HG02970 (cell line): ENCODE data around the gene CDH4.

ENCODE experiments used
- ATAC-seq: cut with Tn5 transposase; IDR thresholded peaks from one replicate; pipeline ENCODE4 v1.9.1; 2021; ENCODE audit warnings: mild to moderate bottlenecking, moderate library complexity, moderate number of reproducible peaks; ENCODE audit not compliant: unreplicated experiment, low FRiP score

Gene CDH4

DNA sequence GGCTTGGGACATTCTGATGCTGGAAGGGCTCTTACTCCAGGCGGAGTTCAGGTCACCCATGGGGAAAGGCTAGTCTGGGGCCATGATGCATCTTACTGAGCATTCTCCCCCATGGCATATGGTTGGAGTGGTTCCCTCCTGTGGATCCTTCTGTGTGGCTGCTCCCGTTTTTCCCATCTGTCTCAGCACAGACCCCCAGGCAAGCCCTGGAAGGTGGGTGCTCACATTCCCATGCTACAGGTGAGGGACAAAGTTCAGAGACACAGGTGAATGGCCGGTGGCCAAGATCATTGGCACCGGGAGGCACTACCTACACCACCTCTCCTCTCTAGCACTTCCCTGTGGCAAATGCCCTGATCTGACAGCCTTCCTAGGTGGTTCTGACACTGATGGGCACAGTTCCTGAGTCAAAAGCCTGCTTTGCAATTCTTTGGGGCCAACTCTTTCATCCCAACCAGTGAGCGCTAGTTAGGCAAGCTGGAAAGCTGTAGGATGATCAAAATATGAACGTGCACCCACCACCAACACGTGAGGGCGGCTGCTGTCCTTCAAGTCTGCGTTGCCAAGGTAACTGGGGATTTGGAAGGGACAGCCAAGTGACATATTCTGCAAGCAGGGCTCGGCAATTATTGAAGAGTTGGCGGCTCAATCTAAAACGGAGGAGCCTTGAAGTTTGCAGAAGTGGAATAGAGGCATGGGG is 124.6 kb downstream of the CDH4 start:
- no peak for ATAC-seq

DNA sequence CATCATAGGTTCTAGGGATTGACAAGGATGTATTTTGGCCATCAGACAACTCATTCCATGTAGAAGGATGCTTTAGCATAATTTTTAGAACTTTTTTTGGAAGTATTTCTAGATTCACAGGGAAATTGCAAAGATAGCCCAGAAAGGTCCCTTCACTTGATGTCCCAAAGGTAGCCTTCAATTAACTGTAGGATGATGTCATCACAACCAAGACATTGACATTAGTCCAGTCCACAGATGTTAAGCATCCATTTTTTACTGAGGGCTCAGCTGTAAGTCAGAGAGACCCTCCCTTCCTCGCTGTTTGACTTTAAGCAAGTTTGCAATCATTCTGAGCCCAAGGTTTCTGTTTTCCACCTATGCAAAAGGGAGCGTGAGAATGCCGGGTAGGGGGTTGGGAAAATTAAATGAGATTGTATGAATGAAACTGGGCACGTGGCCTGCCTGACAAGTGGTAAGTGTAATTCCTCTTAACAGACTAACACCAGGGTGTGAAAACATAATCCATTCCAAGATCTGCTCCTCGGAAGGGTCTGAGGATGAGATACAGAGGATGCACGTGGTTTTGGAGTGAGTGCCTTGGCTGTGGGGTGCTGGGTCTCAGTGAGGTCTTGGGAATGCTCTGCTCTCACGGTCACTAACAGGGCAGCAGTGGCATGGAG is 126.8 kb downstream of the CDH4 start:
- no peak for ATAC-seq

DNA sequence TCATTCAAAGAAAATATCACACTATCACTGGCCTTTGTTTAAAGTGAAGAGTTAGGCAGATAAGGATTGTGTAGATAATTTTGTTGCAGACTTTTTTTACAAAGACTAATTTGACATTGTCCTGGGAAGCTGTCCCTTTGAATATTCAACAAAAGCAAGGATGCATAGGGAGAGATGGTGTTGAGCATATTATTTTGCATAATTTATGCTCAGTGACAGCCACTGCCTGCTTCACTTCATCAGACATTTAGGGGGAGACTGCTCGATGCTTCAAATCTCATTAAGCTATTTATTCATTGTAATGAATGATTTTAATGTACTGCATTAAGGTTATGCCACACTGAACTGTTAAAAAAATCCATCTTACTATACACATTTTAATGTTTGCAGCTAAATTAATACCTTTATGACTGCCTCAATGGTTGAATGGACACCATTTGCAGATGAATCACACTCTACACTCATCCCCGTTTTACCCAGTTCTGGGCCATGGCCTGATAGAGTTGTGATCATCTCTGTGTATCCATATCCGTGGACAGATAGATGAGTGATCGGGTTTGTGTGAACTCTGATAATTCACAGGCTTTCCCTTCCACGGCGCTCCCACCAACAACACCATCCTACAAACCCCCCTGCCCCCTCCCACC is 128.0 kb downstream of the CDH4 start:
- no peak for ATAC-seq

DNA sequence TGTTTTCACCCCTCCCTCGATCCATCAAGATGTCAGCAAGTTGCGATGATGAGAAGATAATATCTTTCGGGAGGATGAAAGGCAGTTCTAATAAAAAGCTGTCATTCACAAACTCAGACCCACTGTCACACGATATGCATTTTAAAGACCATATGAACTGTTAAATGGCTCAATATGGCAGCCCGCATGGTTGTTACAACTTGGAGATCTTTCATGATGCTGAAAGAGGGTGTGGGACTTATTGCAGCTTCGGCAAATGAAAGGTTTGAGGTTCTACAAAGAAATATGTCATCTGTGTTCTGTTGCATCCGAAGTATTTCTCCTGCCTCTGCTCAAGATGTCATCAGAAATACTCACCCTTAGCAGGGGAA is 128.5 kb downstream of the CDH4 start:
- no peak for ATAC-seq

DNA sequence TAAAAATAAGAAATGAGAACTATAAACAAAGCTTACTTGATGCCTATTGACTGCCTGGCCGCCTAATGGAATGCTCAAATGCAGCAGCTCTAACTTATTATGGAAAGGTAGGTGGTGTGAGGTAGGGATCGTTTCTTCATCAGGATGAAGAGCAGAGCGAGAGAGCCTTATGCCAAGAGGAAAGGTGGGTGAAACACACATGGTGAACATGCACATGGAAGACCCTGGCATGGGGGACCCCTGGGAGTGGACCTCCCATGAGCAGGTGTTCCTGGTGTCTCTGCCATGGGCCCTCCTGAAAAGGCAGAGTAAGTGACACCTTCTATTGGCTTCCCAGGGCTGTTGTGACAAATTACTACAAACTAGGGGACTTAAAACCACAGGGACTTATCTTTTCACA is 130.1 kb downstream of the CDH4 start:
- ATAC-seq = no peak

DNA sequence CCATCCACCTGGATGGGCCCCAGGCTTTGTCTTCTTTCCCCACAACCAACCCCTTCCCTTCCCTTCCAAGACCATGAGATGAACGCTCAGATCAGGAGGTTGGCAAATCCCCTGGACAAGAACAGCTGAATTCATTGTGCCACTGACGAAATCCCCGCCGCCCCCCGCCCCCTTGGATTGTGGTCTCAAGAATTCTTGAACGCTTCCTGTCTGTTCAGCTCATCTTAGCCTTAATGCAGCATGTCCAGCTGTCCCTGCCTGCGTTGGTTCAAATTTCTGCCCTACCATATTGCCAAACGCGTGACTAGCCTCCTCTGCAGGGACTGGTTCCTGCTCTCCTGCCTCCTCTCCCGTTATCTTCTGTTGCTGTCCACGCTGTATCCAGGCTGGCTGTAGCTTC is 133.2 kb downstream of the CDH4 start:
- no peak for ATAC-seq

DNA sequence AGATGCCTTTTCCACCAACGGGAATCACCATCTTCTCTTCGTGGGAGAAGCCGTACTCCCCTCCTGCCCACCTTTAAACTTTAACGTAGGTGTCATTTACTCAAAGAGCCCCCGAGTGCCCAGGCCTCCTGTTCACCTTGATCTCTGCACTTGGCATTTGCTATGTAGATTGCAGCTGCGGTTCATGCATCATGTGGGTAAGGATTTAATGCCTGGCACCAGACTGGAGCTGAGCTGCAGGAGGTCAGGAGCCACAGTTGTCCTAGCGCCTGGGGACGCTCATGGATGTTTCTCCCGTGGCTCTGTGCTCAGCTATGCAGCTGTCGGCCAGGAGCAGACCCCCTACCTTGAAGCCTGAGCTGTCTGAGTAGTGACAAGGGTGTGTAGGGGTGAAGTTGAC is 133.7 kb downstream of the CDH4 start:
- ATAC-seq = no peak

DNA sequence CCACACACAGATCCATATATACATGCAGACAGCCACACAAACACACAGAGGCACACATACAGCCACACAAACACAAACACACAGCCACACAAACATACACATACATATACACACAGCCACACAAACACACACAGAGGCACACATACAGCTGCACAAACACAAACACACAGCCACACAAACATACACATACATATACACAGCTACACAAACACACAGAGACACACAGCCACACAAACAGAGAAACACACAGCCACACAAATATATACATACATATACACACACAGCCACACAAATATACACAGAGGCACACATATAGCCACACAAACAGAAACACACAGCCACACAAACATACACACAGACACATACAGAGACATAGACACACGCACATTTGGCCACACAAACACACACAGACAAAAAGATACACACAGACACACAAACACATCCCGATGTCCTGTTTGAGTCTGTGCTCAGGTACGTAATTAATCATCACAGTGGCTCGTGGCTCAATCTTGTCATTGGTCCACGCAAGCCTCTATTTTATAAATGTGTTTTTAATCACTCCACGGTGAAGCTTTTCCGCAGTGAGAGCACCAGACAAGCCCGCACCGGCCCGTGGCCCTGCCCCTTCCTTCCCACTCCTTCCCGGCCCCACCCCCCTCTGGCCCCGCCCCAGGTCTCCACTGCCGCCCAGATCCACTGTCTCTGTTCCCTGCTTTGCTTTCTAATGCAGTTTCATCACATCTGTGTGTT is 135.3 kb downstream of the CDH4 start:
- ATAC-seq = no peak

DNA sequence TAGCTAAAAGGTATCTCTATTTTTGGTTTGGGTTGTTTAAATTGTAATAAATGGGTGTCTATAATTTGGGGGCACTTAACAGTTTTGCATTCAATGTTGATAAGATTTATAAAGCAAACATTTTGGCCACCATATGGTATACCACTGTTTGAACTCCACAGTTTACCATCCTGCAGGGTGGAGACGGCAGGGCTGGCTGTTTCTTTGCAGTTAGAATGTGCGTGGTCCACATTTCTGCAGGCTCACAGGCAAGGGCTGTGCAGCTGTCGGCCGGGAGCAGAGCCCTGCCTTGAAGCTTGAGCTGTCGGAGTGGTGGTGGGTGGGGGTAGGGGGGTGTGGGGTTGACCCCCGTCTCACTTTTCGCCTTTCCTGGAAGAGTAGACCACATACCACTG is 135.9 kb downstream of the CDH4 start:
- ATAC-seq = no peak

DNA sequence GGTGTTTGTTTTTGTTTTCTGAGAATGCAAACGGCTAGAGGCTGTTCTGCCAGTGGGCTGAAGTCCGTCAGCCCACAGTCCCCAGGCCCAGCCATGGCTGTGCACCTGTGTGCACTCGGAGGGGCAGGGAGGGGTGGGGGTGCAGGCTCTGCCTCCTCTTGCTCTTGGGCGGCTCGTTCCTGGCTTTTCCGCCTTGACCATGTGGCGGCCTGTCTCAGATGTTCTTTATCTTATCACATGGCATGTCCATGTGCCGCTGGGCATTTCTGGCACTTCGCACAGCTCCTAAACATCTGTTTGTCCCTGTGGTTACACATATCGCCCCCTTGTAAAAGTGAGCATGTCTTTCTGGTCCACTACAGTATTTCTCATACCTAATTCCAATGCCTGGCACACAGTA is 137.0 kb downstream of the CDH4 start:
- no peak for ATAC-seq

DNA sequence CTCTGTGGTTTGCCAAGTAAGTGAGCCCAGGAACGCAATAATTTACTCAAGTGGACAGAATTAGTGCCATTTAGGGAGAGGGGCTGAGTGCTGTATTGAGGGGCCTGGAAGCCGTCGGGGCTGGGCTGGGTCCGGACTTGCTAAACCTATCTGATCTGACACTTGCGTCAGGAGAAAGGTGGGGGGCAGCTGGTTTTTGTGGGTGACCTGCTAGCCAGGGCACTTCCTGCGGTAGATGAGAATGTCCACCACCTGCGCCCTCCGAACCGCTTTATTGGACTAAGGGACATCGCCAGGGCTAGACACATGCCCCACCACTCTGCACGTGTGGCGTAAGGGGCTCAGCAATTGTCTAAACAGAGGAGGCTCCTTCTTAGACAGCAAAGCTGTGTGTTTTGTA is 139.1 kb downstream of the CDH4 start:
- ATAC-seq = no peak

DNA sequence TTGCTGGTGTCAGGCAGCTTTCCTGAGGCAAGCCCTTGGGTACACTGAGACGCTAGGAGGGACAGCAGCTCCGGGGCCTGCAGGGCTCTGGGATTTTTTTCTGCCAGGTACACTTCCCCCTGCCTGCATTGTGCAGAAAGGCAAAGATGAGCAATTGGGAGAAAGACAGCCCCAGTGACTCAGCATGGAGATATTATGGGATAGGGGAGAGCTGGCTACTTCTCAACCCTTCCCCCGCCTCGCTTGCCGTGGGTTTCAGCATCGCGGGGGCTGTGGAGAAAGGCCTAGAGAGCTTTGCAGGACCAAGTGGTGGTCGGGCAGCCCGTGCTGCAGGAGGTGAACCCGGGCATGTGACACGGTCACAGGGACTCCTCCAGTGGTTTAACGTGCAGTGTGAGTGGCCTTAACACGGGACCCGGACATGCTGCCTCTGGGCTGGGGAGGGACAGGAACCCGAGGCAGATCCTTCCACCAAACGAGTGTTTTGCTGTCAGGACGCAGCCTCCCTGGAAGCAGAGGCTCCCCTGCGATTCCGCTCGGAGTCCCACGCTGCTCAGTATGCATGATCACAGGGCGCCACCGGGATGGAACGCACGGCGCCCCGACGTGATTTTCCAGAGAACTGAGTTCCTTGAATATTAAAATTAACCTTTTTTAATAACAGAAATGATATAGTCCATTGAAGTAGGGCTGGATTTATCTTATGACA is 139.9 kb downstream of the CDH4 start:
- no peak for ATAC-seq

DNA sequence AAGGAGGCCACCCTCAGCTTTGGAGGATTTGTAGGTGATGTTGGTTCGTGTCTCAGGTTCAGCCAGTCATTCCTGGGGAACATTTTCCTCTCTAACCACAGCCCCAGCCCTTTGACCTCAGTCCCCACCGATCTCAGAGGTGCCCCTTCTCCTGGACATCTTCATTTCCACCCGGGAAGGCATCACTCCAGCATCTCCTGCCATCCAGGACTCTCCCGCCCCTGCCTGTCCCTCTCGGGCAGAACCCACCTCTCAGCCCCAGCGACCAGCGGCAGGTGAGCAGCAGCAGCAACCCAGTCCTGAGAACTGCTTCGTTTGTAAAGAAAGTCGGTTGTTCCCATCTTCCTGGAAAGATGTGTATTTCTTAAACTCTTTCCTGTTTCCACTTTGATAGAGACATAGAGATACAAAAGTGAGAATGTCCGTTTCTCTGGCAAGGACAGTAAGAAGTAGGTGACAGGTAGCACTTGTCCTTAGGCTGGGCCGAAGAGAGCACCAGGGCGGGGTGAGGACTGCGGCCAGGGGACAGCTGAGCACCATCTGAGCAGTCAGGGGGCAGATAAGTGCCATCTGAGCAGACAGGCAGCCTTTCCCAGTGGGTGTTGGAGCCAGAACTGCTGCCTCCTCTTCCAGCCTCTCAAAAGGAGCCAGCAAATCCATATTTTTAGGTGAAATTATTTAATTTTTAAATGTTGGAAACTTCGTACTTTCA is 142.2 kb downstream of the CDH4 start:
- ATAC-seq = no peak

DNA sequence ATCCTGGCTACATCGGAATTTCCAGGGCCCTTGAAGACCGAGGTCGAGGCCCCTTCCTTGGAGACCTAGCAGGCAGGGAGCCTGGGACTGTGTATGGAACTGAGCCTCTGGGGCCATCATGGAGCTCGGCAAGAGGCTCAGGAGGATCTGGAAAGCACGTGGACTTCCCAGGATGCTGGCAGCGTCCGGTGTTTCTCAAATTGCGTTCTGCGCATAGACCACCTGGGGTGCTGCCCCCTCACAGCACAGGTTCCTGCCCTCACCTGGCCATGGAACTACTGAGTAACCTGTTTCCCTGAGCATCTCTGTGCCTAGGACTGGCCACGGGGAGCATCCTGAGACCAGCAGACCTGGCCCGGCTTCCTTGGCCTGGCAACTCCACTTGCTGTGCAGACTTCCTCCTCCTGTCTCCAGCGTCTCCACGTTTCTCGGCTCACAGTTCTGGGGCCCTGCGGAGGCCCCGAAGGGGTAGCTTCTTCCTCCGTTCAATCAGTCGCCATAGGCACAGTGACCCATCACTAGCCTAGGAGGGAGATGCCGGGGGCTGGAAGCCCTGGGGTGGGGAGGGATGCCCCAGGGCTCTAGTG is 144.3 kb downstream of the CDH4 start:
- ATAC-seq = no peak

DNA sequence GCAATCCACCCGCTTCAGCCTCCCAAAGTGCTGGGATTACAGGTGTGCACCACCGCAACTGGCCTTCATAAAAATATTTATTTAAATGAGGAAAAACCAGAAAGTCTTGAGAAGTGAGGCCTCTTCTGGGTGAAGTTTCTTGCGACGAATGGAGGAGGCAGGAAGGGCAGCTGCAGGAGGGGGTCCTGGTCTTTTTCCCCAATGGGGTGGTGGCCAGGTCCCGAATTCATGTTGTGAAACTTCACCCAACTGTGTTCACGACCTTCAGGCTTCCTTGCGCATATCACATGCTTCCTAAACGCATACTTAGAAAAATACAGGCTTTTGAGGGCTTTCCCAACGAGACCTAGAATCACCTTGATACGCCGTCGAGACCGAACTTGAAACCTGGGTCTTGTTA is 145.1 kb downstream of the CDH4 start:
- no peak for ATAC-seq

DNA sequence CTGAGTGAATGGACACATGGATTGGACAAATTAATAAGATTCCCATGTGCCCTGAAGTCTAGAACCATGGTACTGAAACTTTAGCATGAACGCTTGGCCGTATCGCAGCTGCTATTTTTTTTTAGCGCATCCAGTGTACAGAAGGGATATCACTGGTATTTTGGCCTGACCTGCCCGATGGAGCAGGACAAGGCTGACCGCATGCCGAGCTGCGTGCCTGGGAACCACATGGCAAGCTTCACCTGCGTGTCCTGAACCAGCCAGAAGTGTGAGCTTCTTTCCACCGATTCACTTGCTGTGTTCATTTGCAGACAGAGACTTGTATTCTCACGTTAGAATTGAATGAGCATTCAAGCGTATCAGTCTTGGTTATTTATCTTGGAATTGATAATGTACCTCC is 145.7 kb downstream of the CDH4 start:
- no peak for ATAC-seq

DNA sequence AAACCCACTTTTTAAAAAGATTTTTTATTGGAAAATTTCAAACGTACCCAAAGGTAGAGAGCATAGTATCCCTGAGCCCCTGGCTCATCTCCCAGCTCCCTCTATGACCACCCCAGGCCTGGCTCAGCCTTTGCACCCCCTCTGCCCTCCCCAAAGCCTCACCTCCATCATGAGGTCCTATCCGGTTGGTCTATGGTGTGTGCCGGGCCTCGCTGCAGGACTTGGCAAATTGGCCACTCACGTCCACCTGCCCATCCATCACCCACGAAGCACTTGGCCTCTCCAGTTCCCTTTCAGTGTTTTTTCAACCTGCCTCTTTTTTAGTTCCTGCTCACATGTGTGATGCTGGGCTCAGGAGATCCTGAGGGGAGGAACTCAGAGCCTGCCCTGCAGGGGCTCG is 147.4 kb downstream of the CDH4 start:
- no peak for ATAC-seq

DNA sequence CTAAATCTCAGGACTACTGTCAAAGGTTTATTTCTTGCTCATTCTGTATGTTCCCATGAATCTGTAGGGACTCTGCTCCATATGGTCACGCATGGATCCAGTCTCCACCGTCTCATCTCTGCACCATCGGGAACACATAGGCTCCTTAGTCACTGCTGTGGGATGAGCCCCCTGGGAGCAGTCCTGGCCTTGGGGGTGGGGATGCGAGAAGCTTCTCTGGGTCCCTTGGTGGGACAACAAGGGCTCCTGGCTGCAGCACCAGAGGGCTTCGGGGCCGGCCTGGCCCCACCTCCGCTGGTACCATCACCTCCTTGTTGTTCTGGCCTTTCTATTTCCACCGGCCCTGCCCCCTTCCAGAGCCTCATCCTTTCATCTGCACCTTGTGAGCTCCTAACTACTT is 148.4 kb downstream of the CDH4 start:
- ATAC-seq = no peak

DNA sequence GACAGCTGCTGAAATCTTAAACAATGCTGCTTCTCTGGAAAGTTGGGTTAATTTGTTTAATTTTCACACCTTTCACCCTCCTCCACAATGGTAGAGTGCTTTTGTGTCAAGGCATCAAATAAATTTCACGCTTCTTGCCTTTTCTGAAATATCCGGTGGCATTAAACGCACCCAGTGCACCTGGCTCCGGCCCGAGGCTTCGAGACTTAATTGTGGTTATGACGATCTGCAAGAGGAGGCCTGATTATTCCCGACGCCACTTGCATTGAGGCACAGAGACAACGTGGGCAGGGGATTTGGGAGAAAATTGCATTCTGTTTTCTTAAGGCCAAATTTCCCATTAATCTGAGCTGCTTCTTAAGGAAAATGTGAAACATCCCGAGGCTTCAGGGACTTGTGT is 152.2 kb downstream of the CDH4 start:
- ATAC-seq = no peak

DNA sequence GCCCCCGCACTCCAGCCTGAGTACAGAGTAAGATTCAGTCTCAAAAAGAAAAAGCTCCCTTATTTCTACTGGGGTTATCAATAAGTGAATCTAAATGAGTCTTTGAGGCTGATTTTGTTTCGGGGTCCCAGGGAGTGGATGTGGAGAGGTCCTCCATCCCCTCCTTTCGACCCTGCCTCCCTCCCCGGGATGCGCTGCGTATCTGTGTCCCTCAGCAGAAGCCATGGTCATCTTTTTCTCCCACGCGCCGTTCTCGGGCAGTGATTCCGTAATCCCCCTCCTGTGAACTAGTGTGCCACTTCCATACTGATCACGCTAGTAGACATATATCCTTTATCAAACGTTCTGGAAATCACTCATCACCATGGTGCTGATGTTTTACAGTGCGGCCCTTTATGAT is 152.9 kb downstream of the CDH4 start:
- ATAC-seq = no peak
